Upper lobe of right lung (tissue), 1 donor: ENCODE measurements around the gene CLDND2. TPM values are rescaled to one million over a fixed set of nuclear protein-coding genes. Genes with fewer than 3 reads are reported as not detected.

Experiments
- ATAC-seq: fragments of 200-7000 bp; cut with Tn5 transposase; one replicate; pipeline ENCODE4 v1.9.1; 2020; ENCODE audit warnings: mild to moderate bottlenecking, moderate library complexity
- DNase-seq: peaks from one replicate; pipeline ENCODE4 v3.0.0-alpha.2; 2020
- H3K27ac ChIP-seq: fragments of 200-600 bp; one replicate; pipeline ENCODE4 v1.8.0; 2022
- H3K27me3 ChIP-seq: fragments of 200-600 bp; one replicate; pipeline ENCODE4 v1.8.0; 2022; ENCODE audit warnings: mild to moderate bottlenecking
- H3K36me3 ChIP-seq: fragments of 200-600 bp; one replicate; pipeline ENCODE4 v1.8.0; 2022
- H3K4me1 ChIP-seq: fragments of 200-600 bp; one replicate; pipeline ENCODE4 v1.8.0; 2022
- H3K4me3 ChIP-seq: fragments of 200-600 bp; one replicate; pipeline ENCODE4 v1.8.0; 2022; ENCODE audit warnings: mild to moderate bottlenecking
- H3K9me3 ChIP-seq: fragments of 200-600 bp; one replicate; pipeline ENCODE4 v1.8.0; 2022
- CTCF ChIP-seq: fragments of 200-600 bp; IDR thresholded peaks from one replicate; pipeline ENCODE4 v1.8.0; 2022; ENCODE audit warnings: antibody characterized with exemption
- intact Hi-C: fragments of 100-400 bp; cut with DNase I; formaldehyde crosslinking; loops from one replicate; pipeline ENCODE4 v1.11.0; 2022
- total RNA-seq: library from RNA; stranded (reverse); fragmentation: NEBNext Ultra II Directional; extraction: Animal tissue kit (Norgen Biotek cat#: 25700); gene quantifications from one replicate; pipeline ENCODE4 v1.2.1, GENCODE V29; 2021
- donor health status: DM: no; HTN: yes; CAD: no; lungs with severe emphysema.

The CLDND2 gene
- total RNA-seq, 1 donor from 2014 or later, result 0.64 TPM

GRCh38 chr19:51396175-51396574, 27.4 kb upstream of the CLDND2 start:
- Histone ChIP-seq H3K27me3 (no peaks in the 10 kb centered on the region), H3K4me1 (no peaks in the 10 kb centered on the region), H3K9me3 (no peaks in the 10 kb centered on the region), H3K4me3 (no peak overlapping the region), H3K27ac (no peak overlapping the region), H3K36me3 (no peaks in the 10 kb centered on the region)
- intact Hi-C loops, result no loop called here
- no peak for TF ChIP-seq CTCF
- no peak for ATAC-seq
- DNase-seq, result no peak

GRCh38 chr19:51394050-51394836, 25.4 kb upstream of the CLDND2 start:
- intact Hi-C loops, result no loop called here
- peak overlapping the region; percentile 75 for H3K27ac ChIP-seq
- no peak for TF ChIP-seq CTCF
- no peaks in the 10 kb centered on the region for H3K27me3 ChIP-seq
- peak overlapping the region; percentile 44 for H3K4me3 ChIP-seq
- DNase-seq (peak; percentile 93), ATAC-seq (peak; percentile 97)
- no peaks in the 10 kb centered on the region for H3K36me3 ChIP-seq
- no peaks in the 10 kb centered on the region for H3K9me3 ChIP-seq
- H3K4me1 ChIP-seq, result no peaks in the 10 kb centered on the region

GRCh38 chr19:51392701-51393100, 23.9 kb upstream of the CLDND2 start:
- no peak overlapping the region for H3K4me3 ChIP-seq
- H3K9me3 ChIP-seq, result no peaks in the 10 kb centered on the region
- H3K4me1 ChIP-seq, result no peaks in the 10 kb centered on the region
- H3K27me3 ChIP-seq, result no peaks in the 10 kb centered on the region
- intact Hi-C loops, result no loop called here
- H3K27ac ChIP-seq, result no peak overlapping the region
- H3K36me3 ChIP-seq, result no peaks in the 10 kb centered on the region
- DNase-seq, result no peak
- no peak for ATAC-seq
- TF ChIP-seq CTCF, result no peak

GRCh38 chr19:51391073-51391611, 22.3 kb upstream of the CLDND2 start:
- DNase-seq (no peak), ATAC-seq (no peak)
- intact Hi-C loops, result no loop called here
- Histone ChIP-seq H3K4me1 (no peaks in the 10 kb centered on the region), H3K27me3 (no peaks in the 10 kb centered on the region), H3K4me3 (no peak overlapping the region), H3K27ac (no peak overlapping the region), H3K36me3 (no peaks in the 10 kb centered on the region), H3K9me3 (no peaks in the 10 kb centered on the region)
- no peak for TF ChIP-seq CTCF

GRCh38 chr19:51389143-51389542, 20.3 kb upstream of the CLDND2 start:
- peak; percentile 5 for ATAC-seq

More at GRCh38 chr19:51389143-51389542, 20.3 kb upstream of the CLDND2 start:
- no peak overlapping the region for H3K4me3 ChIP-seq
- TF ChIP-seq CTCF, result no peak
- no peaks in the 10 kb centered on the region for H3K4me1 ChIP-seq
- H3K27ac ChIP-seq, result no peak overlapping the region
- H3K27me3 ChIP-seq, result no peaks in the 10 kb centered on the region
- no peak for DNase-seq
- no peaks in the 10 kb centered on the region for H3K9me3 ChIP-seq
- no peaks in the 10 kb centered on the region for H3K36me3 ChIP-seq
- intact Hi-C loops, result no loop called here
